PC-9 (cell line): ENCODE results near the gene ITGAV. TPM values are rescaled to one million over a fixed set of nuclear protein-coding genes. Genes with fewer than 3 reads are reported as not detected.

Experiments used
- BruUV-seq: library from RNA; stranded (reverse); fragments of 400-500 nt; replicated peaks from 2 replicates; lab custom pipeline; 2021; lab: Mats Ljungman, UMichigan
- CTCF ChIA-PET: fragments of 300-600 bp; sonication (Branson Sonifier 250); formaldehyde crosslinking; loops from one replicate; lab custom pipeline; 2022; ENCODE audit warnings: antibody characterized with exemption; lab: Charles Lee
- POLR2A ChIA-PET: fragments of 300-600 bp; sonication (Branson Sonifier 250); formaldehyde crosslinking; loops from one replicate; lab custom pipeline; 2022; ENCODE audit warnings: antibody characterized with exemption; ENCODE audit not compliant: unreplicated experiment; lab: Charles Lee
- DNase-seq, 2 experiments: peaks; one replicate each; pipeline versions ENCODE4 v3.0.0 to v3.0.0-alpha.2; 2015 to 2022; ENCODE audit warnings: mixed read lengths in 1 of 2
- H2AFZ ChIP-seq: fragments of 200-600 bp; sonication (generic); 2 replicates; pipeline ENCODE4 v1.8.1; 2017; ENCODE audit warnings: antibody characterized with exemption
- H3F3A ChIP-seq: fragments of 200-600 bp; sonication (generic); 2 replicates; pipeline ENCODE4 v1.8.1; 2017; ENCODE audit warnings: antibody characterized with exemption, mild to moderate bottlenecking, low read depth; ENCODE audit not compliant: insufficient read depth
- H3K27ac ChIP-seq: fragments of 200-600 bp; sonication (generic); 2 replicates; pipeline ENCODE4 v1.6.1; 2016; ENCODE audit warnings: mixed run types
- H3K27me3 ChIP-seq: fragments of 200-600 bp; sonication (generic); 2 replicates; pipeline ENCODE4 v1.6.1; 2016; ENCODE audit warnings: low read depth, mixed run types; ENCODE audit not compliant: insufficient read depth
- H3K36me3 ChIP-seq: fragments of 200-600 bp; sonication (generic); 2 replicates; pipeline ENCODE4 v1.6.1; 2016; ENCODE audit warnings: low read depth, mixed run types
- H3K4me1 ChIP-seq: fragments of 200-600 bp; sonication (generic); replicated peaks from 2 replicates; pipeline ENCODE4 v1.6.1; 2016; ENCODE audit warnings: mixed run types; ENCODE audit not compliant: insufficient read depth
- H3K4me2 ChIP-seq: fragments of 200-600 bp; sonication (generic); 2 replicates; pipeline ENCODE4 v1.6.1; 2017; ENCODE audit warnings: mixed run types
- H3K4me3 ChIP-seq: fragments of 200-600 bp; sonication (generic); 2 replicates; pipeline ENCODE4 v1.6.1; 2016; ENCODE audit warnings: mixed run types
- H3K79me2 ChIP-seq: fragments of 200-600 bp; sonication (generic); 2 replicates; pipeline ENCODE4 v1.6.1; 2017; ENCODE audit warnings: low read depth, mixed run types
- H3K9me2 ChIP-seq: fragments of 200-600 bp; sonication (generic); 2 replicates; pipeline ENCODE4 v1.8.1; 2017; ENCODE audit warnings: mild to moderate bottlenecking; ENCODE audit not compliant: insufficient read depth
- H3K9me3 ChIP-seq: fragments of 200-600 bp; sonication (generic); 2 replicates; pipeline ENCODE4 v1.8.1; 2016; ENCODE audit warnings: low read depth; ENCODE audit not compliant: insufficient read depth
- H4K20me1 ChIP-seq: fragments of 200-600 bp; sonication (generic); 2 replicates; pipeline ENCODE4 v1.8.1; 2017; ENCODE audit not compliant: insufficient read depth
- CTCF ChIP-seq: fragments of 200-600 bp; sonication (generic); conservative IDR thresholded peaks from 2 replicates; pipeline ENCODE4 v1.6.1; 2017; ENCODE audit warnings: mixed run types, antibody characterized with exemption, mild to moderate bottlenecking, moderate library complexity
- EZH2 ChIP-seq: fragments of 200-600 bp; sonication (generic); IDR thresholded peaks from 2 replicates; pipeline ENCODE4 v1.8.0; 2017; ENCODE audit warnings: antibody characterized with exemption, low read depth
- intact Hi-C: fragments of 100-400 bp; cut with micrococcal nuclease; formaldehyde crosslinking; loops from one replicate; pipeline ENCODE4 v1.10.0; 2022; ENCODE audit not compliant: unreplicated experiment
- total RNA-seq: library from RNA; stranded (reverse); gene quantifications from 2 replicates; pipeline ENCODE4 v1.2.3, GENCODE V29; 2021

Gene ITGAV
- total RNA-seq, 1 experiment from 2014 or later = 28.0 TPM

DNA sequence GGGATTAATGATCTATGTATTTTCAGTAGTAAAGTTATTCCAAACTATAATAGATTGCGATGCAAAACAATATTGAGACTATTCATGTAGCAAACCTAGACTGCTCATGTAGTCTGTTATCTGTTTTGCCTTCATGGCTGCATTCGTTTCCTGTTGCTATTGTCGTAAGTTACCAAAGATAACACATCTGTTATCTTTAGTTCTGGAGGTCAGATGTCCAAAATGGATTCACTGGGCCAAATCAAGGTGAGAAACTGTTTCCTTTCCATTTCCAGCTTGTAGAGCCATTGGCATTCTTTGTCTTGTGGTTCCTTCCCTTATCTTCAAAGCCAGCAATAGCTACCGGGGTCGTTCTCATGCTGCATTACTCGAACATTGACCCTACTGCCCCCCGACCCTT lies 20.9 kb downstream of the ITGAV start:
- H4K20me1 ChIP-seq = no peaks in the 10 kb centered on the region
- no peak overlapping the region for H3K4me2 ChIP-seq
- no peak for TF ChIP-seq CTCF
- TF ChIP-seq EZH2 = no peak
- H3K79me2 ChIP-seq = no peaks in the 10 kb centered on the region
- H3F3A ChIP-seq = no peaks in the 10 kb centered on the region
- H2AFZ ChIP-seq = no peak overlapping the region
- no peaks in the 10 kb centered on the region for H3K36me3 ChIP-seq
- intact Hi-C loops = no loop called here
- POLR2A ChIA-PET = no interaction called here
- DNase-seq = no peak
- BruUV-seq = no TSS peak
- no peak overlapping the region for H3K27ac ChIP-seq
- H3K27me3 ChIP-seq = no peaks in the 10 kb centered on the region
- H3K4me1 ChIP-seq = no peaks in the 10 kb centered on the region
- H3K9me2 ChIP-seq = no peaks in the 10 kb centered on the region
- H3K4me3 ChIP-seq = no peak overlapping the region
- CTCF ChIA-PET = no interaction called here
- no peaks in the 10 kb centered on the region for H3K9me3 ChIP-seq

DNA sequence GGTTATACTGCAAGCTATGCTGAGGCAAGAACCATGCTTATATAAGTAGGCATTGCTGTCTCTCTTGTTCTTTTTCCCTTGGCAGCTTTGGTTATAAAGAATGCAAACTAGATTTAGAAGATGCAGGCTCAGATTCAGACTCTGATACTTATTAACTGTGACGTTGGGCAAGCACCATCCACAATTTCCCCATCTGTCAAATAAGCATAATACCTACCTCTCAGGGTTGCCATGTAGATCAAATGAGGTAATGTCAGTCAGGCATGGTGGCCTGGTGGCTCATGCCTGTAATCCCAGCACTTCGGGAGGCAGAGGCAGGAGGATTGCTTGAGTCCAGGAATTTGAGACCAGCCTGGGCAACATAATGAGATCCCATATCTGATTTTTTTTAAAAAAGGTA lies 21.7 kb downstream of the ITGAV start:
- Histone ChIP-seq H3K79me2 (no peaks in the 10 kb centered on the region), H3K27me3 (no peaks in the 10 kb centered on the region), H3K9me2 (no peaks in the 10 kb centered on the region), H3K27ac (no peak overlapping the region), H2AFZ (no peak overlapping the region), H3K4me2 (no peak overlapping the region), H3F3A (no peaks in the 10 kb centered on the region), H3K4me1 (no peaks in the 10 kb centered on the region), H3K9me3 (no peaks in the 10 kb centered on the region), H3K4me3 (no peak overlapping the region), H4K20me1 (no peaks in the 10 kb centered on the region), H3K36me3 (no peaks in the 10 kb centered on the region)
- TF ChIP-seq EZH2 (no peak), CTCF (no peak)
- ChIA-PET CTCF (no interaction called here), POLR2A (no interaction called here)
- intact Hi-C loops = no loop called here
- no TSS peak for BruUV-seq
- DNase-seq = no peak

- Histone ChIP-seq H3K4me2 (no peak overlapping the region), H3K9me3 (no peaks in the 10 kb centered on the region), H2AFZ (no peak overlapping the region), H3K4me3 (no peak overlapping the region), H3K36me3 (no peaks in the 10 kb centered on the region), H3K4me1 (no peaks in the 10 kb centered on the region), H4K20me1 (no peaks in the 10 kb centered on the region), H3K79me2 (no peaks in the 10 kb centered on the region), H3K9me2 (no peaks in the 10 kb centered on the region), H3K27ac (no peak overlapping the region), H3K27me3 (no peaks in the 10 kb centered on the region), H3F3A (no peaks in the 10 kb centered on the region)
- DNase-seq = no peak
- CTCF ChIA-PET = interaction anchor here (0.6 kb wide), 1 partner anchor 55 kb away, joined by 3 read pairs; no protein-coding TSS in a partner anchor
- intact Hi-C loops = no loop called here
- TF ChIP-seq CTCF (no peak), EZH2 (no peak)
- BruUV-seq = no TSS peak
- POLR2A ChIA-PET = interaction anchor here (0.5 to 0.6 kb wide), 2 partner anchors 42 to 933 kb away, joined by 4 read pairs; no protein-coding TSS in a partner anchor
Measured at GRCh38 chr2:186612026-186612425, 22.2 kb downstream of the ITGAV start.
